OCI-M2 (cell line): ENCODE data around the gene CIDEA.

Source experiments
- DNase-seq: peaks from one replicate; lab custom pipeline; 2025; ENCODE audit not compliant: unreplicated experiment; lab: John Stamatoyannopoulos, UW

CIDEA gene

DNA sequence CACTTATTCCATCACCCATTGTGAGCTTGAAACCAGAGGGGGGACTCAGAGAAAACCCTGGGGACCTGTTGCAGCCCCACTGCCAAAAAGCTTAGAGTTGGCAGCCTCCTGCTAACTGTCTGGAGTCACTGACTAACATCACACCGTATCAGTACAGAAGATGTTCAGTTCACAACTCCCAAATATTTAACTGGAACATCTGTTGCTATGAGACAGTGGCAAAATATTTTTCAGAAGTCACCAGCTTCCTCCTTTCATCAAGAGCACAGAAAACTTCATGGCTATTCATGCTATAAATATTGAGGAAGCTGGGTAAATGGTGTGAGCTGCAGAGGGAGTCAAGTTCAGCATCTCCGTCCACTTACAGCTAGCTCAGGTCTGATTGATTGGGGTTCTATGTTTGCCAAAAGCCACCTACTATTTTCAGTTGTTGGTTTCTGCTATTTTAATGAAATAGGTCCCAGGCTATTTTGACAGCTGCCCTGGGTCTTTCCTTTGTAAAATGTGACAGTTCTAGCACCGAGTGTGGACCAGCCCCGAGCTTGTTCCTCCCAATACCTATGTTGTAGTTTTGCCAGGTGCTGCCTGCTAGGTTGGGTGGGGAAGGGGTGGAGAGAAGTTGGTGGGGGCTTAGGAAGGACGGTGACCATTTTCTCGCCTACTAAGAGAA, 63.6 kb downstream of the CIDEA start:
- no peak for DNase-seq

DNA sequence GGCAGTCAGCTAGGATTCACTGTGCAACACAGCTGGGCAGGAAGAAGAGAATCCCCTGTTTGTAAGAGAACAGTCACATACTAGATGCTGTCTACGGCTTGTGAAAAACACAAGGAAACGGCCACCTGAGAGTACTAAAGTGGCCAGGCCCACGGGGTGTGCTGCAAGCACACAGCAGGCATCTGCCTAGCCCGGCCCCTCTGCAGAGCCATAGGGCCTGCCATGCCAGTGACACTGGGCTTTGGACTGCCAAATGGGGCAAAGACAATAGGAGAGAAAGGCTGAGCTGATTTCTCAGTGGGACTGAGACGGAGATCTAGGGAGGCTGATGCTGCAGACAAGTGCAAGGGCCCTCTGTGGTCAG, 64.2 kb downstream of the CIDEA start:
- no peak for DNase-seq

DNA sequence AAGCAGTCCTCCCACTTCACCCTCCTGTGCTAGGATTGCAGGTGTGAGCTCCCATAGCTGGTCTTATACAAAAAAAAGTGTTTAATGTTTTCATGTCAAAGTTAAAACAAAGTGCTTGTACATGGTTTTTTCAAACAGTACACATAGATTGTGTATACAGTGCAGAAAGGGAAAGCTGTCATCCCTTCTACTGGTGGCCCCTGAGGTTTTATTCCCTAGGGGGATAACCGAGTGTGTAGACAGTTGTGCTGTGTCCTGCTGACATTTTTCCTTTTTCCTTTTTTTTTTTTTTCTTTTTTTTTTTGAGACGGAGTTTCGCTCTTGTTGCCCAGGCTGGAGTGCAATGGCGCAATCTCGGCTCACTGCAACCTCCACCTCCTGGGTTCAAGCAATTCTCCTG, 64.7 kb downstream of the CIDEA start:
- no peak for DNase-seq

DNA sequence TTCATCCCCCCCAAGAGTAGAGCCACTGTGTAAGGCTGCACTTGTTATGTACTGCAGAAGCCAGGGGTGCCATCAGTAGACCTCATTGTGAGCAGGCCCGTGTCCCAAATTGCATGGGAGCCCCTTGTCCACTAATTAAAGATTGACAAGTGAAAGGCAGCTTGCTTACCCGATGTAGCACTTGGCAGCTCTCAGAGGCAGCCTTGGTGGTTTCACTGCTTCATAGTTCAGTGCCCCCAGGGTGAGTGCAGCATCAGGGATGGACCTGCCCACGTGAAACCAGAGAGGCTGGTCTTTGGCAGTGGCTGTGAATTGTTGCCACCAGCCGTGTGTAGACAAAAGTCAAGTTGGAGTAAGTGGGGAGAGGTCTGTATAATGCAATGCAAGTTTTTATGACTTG, 67.2 kb downstream of the CIDEA start:
- no peak for DNase-seq

DNA sequence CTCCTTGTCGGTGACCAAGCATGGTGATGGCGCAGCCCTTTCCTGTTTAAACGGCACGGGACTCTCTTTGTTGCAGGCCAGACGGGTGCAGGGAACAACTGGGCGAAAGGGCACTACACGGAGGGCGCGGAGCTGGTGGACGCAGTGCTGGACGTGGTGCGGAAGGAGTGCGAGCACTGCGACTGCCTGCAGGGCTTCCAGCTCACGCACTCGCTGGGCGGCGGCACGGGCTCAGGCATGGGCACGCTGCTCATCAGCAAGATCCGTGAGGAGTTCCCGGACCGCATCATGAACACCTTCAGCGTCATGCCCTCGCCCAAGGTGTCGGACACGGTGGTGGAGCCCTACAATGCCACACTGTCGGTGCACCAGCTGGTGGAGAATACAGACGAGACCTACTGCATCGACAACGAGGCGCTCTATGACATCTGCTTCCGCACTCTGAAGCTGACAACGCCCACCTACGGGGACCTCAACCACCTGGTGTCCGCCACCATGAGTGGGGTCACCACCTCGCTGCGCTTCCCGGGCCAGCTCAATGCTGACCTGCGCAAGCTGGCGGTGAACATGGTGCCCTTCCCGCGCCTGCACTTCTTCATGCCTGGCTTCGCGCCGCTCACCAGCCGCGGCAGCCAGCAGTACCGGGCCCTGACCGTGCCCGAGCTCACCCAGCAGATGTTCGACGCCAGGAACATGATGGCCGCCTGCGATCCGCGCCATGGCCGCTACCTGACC, 71.0 kb downstream of the CIDEA start:
- DNase-seq: no peak

DNA sequence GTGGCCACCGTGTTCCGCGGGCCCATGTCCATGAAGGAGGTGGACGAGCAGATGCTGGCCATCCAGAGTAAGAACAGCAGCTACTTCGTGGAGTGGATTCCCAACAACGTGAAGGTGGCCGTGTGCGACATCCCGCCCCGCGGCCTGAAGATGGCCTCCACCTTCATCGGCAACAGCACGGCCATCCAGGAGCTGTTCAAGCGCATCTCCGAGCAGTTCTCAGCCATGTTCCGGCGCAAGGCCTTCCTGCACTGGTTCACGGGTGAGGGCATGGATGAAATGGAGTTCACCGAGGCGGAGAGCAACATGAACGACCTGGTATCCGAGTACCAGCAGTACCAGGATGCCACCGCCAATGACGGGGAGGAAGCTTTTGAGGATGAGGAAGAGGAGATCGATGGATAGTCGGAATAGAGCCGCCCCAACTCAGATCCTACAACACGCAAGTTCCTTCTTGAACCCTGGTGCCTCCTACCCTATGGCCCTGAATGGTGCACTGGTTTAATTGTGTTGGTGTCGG, 71.6 kb downstream of the CIDEA start:
- DNase-seq: no peak

DNA sequence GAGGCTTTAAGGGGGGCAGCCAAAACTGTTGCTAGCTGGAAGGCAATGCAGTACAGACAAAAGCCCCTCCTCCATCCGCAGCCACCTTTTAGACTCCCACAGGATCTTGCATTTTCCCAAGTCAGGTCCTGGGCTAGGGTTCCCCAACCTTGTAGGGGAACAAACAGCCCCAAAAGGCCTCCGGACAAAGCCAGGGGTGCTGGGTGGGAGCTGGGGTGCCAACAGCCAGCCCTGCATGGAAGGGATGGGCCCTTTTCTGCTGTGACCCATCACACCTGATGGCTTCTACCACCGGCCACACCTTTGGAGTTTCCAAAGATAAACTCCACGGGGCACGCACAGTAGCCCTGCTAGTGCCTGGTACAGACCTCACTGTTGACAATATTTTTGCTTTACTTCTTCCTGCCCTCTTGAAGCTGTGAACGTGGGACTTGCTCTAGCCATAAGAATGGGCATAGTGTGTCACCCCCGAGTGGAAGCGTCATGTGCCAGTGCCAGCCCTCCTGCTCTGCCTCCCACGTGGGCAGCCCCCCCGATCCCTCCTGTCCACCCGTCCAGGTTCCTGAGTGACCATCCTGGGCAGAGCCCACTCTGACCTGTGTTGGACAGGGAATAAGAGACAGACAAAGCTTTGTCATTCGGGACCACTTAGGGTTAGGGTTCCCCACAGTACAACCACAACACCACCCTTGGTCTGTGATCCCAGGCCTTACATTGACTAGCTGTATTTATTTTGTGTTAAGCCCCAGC, 72.7 kb downstream of the CIDEA start:
- DNase-seq: no peak
